D721Med (cell line): Measurements from ENCODE around the gene CCP110.

ENCODE experiments used
- DNase-seq: peaks from one replicate; pipeline ENCODE4 v3.0.0; 2011; ENCODE audit warnings: low spot score; ENCODE audit not compliant: insufficient read length
- FAIRE-seq: peaks from 2 replicates; lab custom pipeline; 2011; peaks lifted over from hg19 to GRCh38; lab: Jason Lieb, UNC
- CTCF ChIP-seq: IDR thresholded peaks from 2 replicates; pipeline ENCODE4 v1.5.1; 2012; ENCODE audit warnings: mild to moderate bottlenecking, control low read depth; ENCODE audit not compliant: insufficient read depth; ENCODE audit errors: missing control alignments

CCP110 gene

GRCh38 chr16:19512297-19512696, 11.4 kb upstream of the CCP110 start:
- DNase-seq (no peak), FAIRE-seq (no peak)
- no peak for TF ChIP-seq CTCF

- FAIRE-seq (no peak), DNase-seq (no peak)
- no peak for TF ChIP-seq CTCF
Observed at GRCh38 chr16:19513377-19514053, 10.2 kb upstream of the CCP110 start.

- TF ChIP-seq CTCF, result no peak
- no peak for FAIRE-seq
- no peak for DNase-seq
Observed at GRCh38 chr16:19515757-19516156, 8.0 kb upstream of the CCP110 start.

- no peak for TF ChIP-seq CTCF
- DNase-seq (no peak), FAIRE-seq (no peak)
Observed at GRCh38 chr16:19517424-19518089, 6.2 kb upstream of the CCP110 start.

GRCh38 chr16:19518388-19518787, 5.4 kb upstream of the CCP110 start:
- no peak for FAIRE-seq
- no peak for DNase-seq
- TF ChIP-seq CTCF, result no peak

GRCh38 chr16:19520861-19521331, 2.8 kb upstream of the CCP110 start:
- FAIRE-seq, result no peak
- DNase-seq, result no peak
- no peak for TF ChIP-seq CTCF
